GM12878 (cell line): ENCODE measurements around the gene SSH3. TPM values are rescaled to one million over a fixed set of nuclear protein-coding genes. Genes with fewer than 3 reads are reported as not detected.
A peak's percentile ranks its signal among the peaks of the same experiment; 100 is the strongest.

Experiments
- ASH2L ChIP-seq: fragments of 300-600, 200-600 bp; sonication (generic); IDR thresholded peaks from 2 replicates; pipeline ENCODE4 v1.6.1; 2017; ENCODE audit warnings: low read depth, mild to moderate bottlenecking, borderline replicate concordance
- BACH1 ChIP-seq: fragments of 450-650 bp; IDR thresholded peaks from 2 replicates; pipeline ENCODE4 v1.6.1; 2017; ENCODE audit warnings: mild to moderate bottlenecking, borderline replicate concordance
- CBX3 ChIP-seq: fragments of 200-600 bp; sonication (generic); IDR thresholded peaks from 2 replicates; pipeline ENCODE4 v1.6.1; 2016; ENCODE audit warnings: low read depth, borderline replicate concordance
- CEBPB ChIP-seq, 2 experiments: fragments of 150-350 bp in 1 of 2; IDR thresholded peaks; 2 replicates each; pipeline ENCODE4 v1.6.1; 2012 to 2014; ENCODE audit warnings: low read depth in 2 of 2, low read length in 2 of 2, borderline replicate concordance in 1 of 2, inconsistent platforms in 1 of 2
- CREB1 ChIP-seq: IDR thresholded peaks from 2 replicates; pipeline ENCODE4 v1.6.1; 2012; ENCODE audit warnings: low read depth, mild to moderate bottlenecking, inconsistent platforms
- CTCF ChIP-seq, 3 experiments: IDR thresholded peaks in 2 of 3; conservative IDR thresholded peaks in 1 of 3; 2 replicates each; pipeline ENCODE4 v1.5.1; 2011; ENCODE audit warnings: low read depth in 3 of 3, low read length in 3 of 3, mild to moderate bottlenecking in 3 of 3, control low read depth in 2 of 3, moderate library complexity in 2 of 3, inconsistent platforms in 1 of 3, mixed read lengths in 1 of 3; ENCODE audit not compliant: control insufficient read depth in 2 of 3, insufficient read depth in 1 of 3; ENCODE audit errors: extremely low read depth in 1 of 3
- ETV6 ChIP-seq, 2 experiments: fragments of 450-650 bp in 1 of 2; IDR thresholded peaks in 1 of 2; conservative IDR thresholded peaks in 1 of 2; 2 replicates each; pipeline ENCODE4 v1.6.1; 2014; ENCODE audit warnings: antibody characterized with exemption in 1 of 2, borderline replicate concordance in 1 of 2, low read depth in 1 of 2, mild to moderate bottlenecking in 1 of 2, moderate library complexity in 1 of 2
- FOS ChIP-seq: IDR thresholded peaks from 3 replicates; pipeline ENCODE4 v1.6.1; 2011; ENCODE audit warnings: borderline replicate concordance; ENCODE audit not compliant: insufficient read length; ENCODE audit errors: extremely low read depth
- HDAC2 ChIP-seq: fragments of 200-600 bp; sonication (generic); IDR thresholded peaks from 2 replicates; pipeline ENCODE4 v1.6.1; 2017
- HDGF ChIP-seq: fragments of 450-650 bp; IDR thresholded peaks from 2 replicates; pipeline ENCODE4 v1.6.1; 2016; ENCODE audit warnings: antibody characterized with exemption
- KDM1A ChIP-seq: fragments of 200-600 bp; sonication (generic); IDR thresholded peaks from 2 replicates; pipeline ENCODE4 v1.6.1; 2016; ENCODE audit warnings: borderline replicate concordance
- KLF5 ChIP-seq: fragments of 450-650 bp; IDR thresholded peaks from 2 replicates; pipeline ENCODE4 v1.6.1; 2014; ENCODE audit warnings: mild to moderate bottlenecking; ENCODE audit not compliant: partially characterized antibody
- NFYA ChIP-seq: IDR thresholded peaks from 2 replicates; pipeline ENCODE4 v1.6.1; 2011; ENCODE audit warnings: low read depth, mild to moderate bottlenecking, low read length, improper control_type of control experiment, borderline replicate concordance
- POLR2A ChIP-seq: IDR thresholded peaks from 2 replicates; pipeline ENCODE4 v1.6.1; 2011; ENCODE audit warnings: low read depth, mild to moderate bottlenecking, low read length
- POLR2AphosphoS2 ChIP-seq: IDR thresholded peaks from 2 replicates; pipeline ENCODE4 v1.6.1; 2011; ENCODE audit warnings: low read depth, mild to moderate bottlenecking, low read length, improper control_type of control experiment, moderate library complexity
- SMAD1 ChIP-seq: fragments of 450-650 bp; IDR thresholded peaks from 2 replicates; pipeline ENCODE4 v1.6.1; 2018; ENCODE audit warnings: mild to moderate bottlenecking, low read depth; ENCODE audit not compliant: partially characterized antibody
- SMARCA5 ChIP-seq: fragments of 450-650 bp; IDR thresholded peaks from 2 replicates; pipeline ENCODE4 v1.6.1; 2017; ENCODE audit warnings: mild to moderate bottlenecking
- TBL1XR1 ChIP-seq: IDR thresholded peaks from 2 replicates; pipeline ENCODE4 v1.6.1; 2012; ENCODE audit warnings: low read depth, low read length, improper control_type of control experiment
- TCF3 ChIP-seq: IDR thresholded peaks from 2 replicates; pipeline ENCODE4 v1.6.1; 2012; ENCODE audit warnings: low read depth, mild to moderate bottlenecking, low read length, borderline replicate concordance; ENCODE audit not compliant: insufficient read depth
- ZBED1 ChIP-seq: IDR thresholded peaks from 2 replicates; pipeline ENCODE4 v1.6.1; 2016; ENCODE audit warnings: borderline replicate concordance
- ZNF207 ChIP-seq: fragments of 450-650 bp; IDR thresholded peaks from 2 replicates; pipeline ENCODE4 v1.6.1; 2014; ENCODE audit warnings: antibody characterized with exemption, mild to moderate bottlenecking, borderline replicate concordance
- ZNF24 ChIP-seq: fragments of 450-650 bp; IDR thresholded peaks from 2 replicates; pipeline ENCODE4 v1.6.1; 2017; ENCODE audit warnings: antibody characterized with exemption, mild to moderate bottlenecking
- polyA plus RNA-seq, 11 experiments: library from polyadenylated mRNA; depleted of rRNA in 4 of 11; unstranded in 6 of 11; stranded (reverse) in 5 of 11; fragments of >200 nt; fragmentation: Nextera tagmentation in 4 of 11; fragmentation: Illumina TruSeq in 1 of 11; extraction: Ambion mirVana in 4 of 11; extraction: Trizol in 1 of 11; gene quantifications; 1 replicate in 1 of 11; 2 replicates in 10 of 11; pipeline versions ENCODE4 v1.2.1 to v1.2.3, GENCODE V29; 2011 to 2016; ENCODE audit warnings: inconsistent platforms in 2 of 11, missing spikeins in 2 of 11, low read depth in 1 of 11
- total RNA-seq, 4 experiments: library from RNA; depleted of rRNA in 3 of 4; stranded (reverse); fragments of >200 nt in 3 of 4; fragmentation: Illumina TruSeq in 1 of 4; extraction: Trizol in 1 of 4; gene quantifications; 2 replicates each; pipeline versions ENCODE4 v1.2.1 to v1.2.3, GENCODE V29; 2013 to 2021
- TF ChIP-seq, protein P1 (sequence below): fragments of 450-650 bp; IDR thresholded peaks from 2 replicates; pipeline ENCODE4 v1.6.1; 2018; ENCODE audit warnings: mild to moderate bottlenecking, low read depth, moderate library complexity; ENCODE audit not compliant: partially characterized antibody
- TF ChIP-seq, protein P2 (sequence below): fragments of 450-650 bp; IDR thresholded peaks from 2 replicates; pipeline ENCODE4 v1.6.1; 2017; ENCODE audit warnings: low read depth, mild to moderate bottlenecking, moderate library complexity

The SSH3 gene
- total and polyA plus RNA-seq, 10 of the 15 experiments (the other 5 are each of a cell fraction or from before 2014, with no cell fraction given), result 0.05 to 0.83 (median 0.28) TPM; not detected in 3

DNA sequence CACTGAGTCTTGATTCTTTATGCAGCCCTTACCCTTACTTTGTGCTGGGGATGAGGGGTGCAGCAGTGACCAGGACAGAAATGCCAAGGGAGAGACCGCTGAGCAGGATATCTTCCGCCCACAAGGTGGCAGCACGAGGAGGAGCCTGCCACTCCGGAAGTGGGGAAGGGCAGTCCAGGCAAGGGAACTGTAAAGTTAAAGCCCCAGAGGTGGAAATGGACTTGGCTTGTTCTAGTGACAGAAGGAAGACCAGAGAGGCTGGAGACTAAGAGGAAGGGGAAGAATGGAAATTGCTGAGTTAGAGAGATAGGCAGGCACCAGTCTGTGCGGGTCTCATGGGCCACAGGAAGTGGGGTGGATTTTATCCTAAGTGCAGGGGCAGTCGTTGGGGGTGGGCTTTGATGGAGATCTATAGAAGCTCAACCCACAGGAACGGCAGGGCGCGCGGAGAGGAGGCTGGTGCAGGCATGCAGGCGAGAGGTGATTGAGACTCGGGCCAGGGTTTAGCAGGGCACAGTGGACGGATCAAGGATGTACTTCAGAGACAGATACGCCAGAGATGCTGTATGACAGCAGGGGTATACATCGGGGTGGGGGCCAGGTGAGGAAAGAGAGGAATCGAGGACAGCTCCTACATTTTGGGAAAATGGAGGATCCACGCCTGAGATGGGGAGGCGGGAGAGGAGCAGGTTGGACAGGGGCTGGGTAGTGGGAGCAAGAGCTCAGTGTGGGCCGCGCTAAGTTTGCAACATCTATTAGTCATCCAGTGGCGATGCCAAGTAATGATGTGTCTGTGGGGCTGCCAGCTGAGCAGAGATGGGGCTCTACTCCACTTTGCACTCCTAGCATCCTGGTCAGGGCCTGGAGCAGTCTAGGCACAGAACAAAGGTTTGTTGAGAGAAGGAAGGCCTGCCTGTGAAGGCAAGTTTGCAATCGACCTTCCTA is 40.3 kb upstream of the SSH3 start (continued):
- no peak for TF ChIP-seq CREB1
- TF ChIP-seq CEBPB (IDR thresholded peaks at IDR 0.05; ENCODE audit: borderline replicate concordance in 1 of 2, low read depth in 2 of 2, low read length in 2 of 2), result no peak
- peak; percentile 83 to 98 (median 93); a peak in 5 of 6 replicates for TF ChIP-seq CTCF (IDR thresholded peaks at IDR 0.05 in 2 of 3, conservative IDR thresholded peaks at IDR 0.05 in 1 of 3; ENCODE audit: control insufficient read depth in 2 of 3, extremely low read depth in 1 of 3, insufficient read depth in 1 of 3, low read depth in 3 of 3, low read length in 3 of 3)
- TF ChIP-seq ETV6 (conservative IDR thresholded peaks at IDR 0.05 in 1 of 2, IDR thresholded peaks at IDR 0.05 in 1 of 2; ENCODE audit: borderline replicate concordance in 1 of 2, low read depth in 1 of 2), result 0 out of 4 replicates have a peak, but pooled peaks of 1 of the 2 experiments have one; percentile 20
- no peak for TF ChIP-seq POLR2A
- TF ChIP-seq BACH1, result no peak
- TF ChIP-seq SMAD1, result peak; percentile 15
- no peak for TF ChIP-seq POLR2AphosphoS2
- TF ChIP-seq, protein P1, sequence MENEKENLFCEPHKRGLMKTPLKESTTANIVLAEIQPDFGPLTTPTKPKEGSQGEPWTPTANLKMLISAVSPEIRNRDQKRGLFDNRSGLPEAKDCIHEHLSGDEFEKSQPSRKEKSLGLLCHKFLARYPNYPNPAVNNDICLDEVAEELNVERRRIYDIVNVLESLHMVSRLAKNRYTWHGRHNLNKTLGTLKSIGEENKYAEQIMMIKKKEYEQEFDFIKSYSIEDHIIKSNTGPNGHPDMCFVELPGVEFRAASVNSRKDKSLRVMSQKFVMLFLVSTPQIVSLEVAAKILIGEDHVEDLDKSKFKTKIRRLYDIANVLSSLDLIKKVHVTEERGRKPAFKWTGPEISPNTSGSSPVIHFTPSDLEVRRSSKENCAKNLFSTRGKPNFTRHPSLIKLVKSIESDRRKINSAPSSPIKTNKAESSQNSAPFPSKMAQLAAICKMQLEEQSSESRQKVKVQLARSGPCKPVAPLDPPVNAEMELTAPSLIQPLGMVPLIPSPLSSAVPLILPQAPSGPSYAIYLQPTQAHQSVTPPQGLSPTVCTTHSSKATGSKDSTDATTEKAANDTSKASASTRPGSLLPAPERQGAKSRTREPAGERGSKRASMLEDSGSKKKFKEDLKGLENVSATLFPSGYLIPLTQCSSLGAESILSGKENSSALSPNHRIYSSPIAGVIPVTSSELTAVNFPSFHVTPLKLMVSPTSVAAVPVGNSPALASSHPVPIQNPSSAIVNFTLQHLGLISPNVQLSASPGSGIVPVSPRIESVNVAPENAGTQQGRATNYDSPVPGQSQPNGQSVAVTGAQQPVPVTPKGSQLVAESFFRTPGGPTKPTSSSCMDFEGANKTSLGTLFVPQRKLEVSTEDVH, result peak; percentile 62
- no peak for TF ChIP-seq ZNF207
- TF ChIP-seq ZBED1, result no peak
- no peak for TF ChIP-seq KLF5
- no peak for TF ChIP-seq ZNF24
- no peak for TF ChIP-seq CBX3
- TF ChIP-seq HDAC2, result no peak
- no peak for TF ChIP-seq KDM1A
- TF ChIP-seq SMARCA5, result peak; percentile 64; the same call in 1 of the 2 replicates
- TF ChIP-seq TBL1XR1, result no peak
- no peak for TF ChIP-seq TCF3
- TF ChIP-seq, protein P2, sequence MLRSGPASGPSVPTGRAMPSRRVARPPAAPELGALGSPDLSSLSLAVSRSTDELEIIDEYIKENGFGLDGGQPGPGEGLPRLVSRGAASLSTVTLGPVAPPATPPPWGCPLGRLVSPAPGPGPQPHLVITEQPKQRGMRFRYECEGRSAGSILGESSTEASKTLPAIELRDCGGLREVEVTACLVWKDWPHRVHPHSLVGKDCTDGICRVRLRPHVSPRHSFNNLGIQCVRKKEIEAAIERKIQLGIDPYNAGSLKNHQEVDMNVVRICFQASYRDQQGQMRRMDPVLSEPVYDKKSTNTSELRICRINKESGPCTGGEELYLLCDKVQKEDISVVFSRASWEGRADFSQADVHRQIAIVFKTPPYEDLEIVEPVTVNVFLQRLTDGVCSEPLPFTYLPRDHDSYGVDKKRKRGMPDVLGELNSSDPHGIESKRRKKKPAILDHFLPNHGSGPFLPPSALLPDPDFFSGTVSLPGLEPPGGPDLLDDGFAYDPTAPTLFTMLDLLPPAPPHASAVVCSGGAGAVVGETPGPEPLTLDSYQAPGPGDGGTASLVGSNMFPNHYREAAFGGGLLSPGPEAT, result 0 out of 2 replicates have a peak, but pooled peaks have one; percentile 36
- TF ChIP-seq FOS, result no peak
- TF ChIP-seq ASH2L, result no peak
- TF ChIP-seq HDGF, result peak; percentile 88; the same call in 1 of the 2 replicates
- TF ChIP-seq NFYA, result no peak
